HG02884 (cell line): Measurements from ENCODE around the gene PSMC5.

Experiments
- ATAC-seq: cut with Tn5 transposase; IDR thresholded peaks from one replicate; pipeline ENCODE4 v1.9.1; 2021; ENCODE audit warnings: mild to moderate bottlenecking, moderate library complexity; ENCODE audit not compliant: unreplicated experiment

Gene PSMC5

DNA sequence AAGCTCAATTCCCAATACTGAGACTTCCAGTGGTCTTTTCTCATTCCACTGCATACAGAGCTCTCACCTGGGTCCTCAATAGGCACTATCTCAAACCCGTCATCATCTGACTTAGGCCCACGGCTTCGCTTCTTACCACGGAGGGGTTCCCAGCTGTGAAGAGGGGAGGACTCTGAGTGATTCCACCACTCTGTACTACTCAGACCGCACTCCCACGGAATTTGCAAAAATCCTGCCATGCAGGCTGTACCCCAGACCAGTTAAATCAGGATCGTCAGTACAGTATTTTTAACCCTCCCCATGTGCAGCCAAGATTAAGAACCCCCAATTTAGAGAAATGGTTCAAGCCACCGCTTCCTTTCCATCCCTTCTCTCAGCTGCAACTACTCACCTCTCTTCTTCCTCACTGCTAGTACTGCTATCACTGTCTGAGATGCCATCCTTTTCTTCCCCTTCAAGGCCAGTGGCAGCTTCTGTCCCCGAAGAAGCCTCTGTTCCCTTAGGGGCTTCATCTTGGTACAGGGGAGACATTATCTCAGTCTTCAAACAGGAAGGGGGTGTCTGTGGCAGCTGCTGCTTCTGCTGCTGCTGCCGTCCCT lies 6.2 kb upstream of the PSMC5 start:
- ATAC-seq, result no peak

DNA sequence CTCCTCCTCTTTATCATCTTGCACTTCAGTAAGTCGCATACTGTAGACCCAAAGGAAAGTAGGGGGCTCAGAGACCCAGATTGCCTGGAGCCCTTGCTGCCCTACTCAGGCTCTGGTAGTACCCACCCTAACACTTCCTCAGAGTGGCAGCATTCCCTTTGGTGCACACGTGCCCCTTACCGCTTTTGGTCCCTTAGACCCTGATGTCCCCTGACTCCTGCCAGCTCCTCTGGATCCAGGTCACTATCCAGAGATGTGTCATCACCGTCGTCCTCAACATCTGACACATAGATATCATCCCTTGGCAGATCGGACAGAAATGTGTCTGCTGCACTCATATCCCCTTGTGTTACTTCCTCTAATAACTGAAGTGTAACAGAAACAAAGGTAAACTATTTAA lies 5.4 kb upstream of the PSMC5 start:
- no peak for ATAC-seq

DNA sequence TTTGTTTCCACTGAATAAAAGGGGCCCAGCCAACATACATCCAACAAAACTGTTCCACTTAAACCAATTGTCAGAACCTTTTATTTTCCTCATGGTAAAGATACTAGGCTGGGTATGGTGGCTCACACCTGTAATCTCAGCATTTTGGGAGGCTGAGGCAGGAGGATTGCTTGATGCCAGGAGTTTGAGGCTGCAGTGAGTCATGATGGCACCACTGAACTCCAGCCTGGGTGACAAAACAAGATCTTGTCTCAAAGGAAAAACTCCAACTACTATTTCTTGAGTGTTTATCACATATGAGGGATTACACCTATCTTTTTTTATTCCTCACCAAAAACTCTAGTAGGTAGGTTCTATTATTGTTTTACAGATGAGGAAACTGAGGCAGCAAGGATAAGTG lies 4.7 kb upstream of the PSMC5 start:
- ATAC-seq, result no peak

DNA sequence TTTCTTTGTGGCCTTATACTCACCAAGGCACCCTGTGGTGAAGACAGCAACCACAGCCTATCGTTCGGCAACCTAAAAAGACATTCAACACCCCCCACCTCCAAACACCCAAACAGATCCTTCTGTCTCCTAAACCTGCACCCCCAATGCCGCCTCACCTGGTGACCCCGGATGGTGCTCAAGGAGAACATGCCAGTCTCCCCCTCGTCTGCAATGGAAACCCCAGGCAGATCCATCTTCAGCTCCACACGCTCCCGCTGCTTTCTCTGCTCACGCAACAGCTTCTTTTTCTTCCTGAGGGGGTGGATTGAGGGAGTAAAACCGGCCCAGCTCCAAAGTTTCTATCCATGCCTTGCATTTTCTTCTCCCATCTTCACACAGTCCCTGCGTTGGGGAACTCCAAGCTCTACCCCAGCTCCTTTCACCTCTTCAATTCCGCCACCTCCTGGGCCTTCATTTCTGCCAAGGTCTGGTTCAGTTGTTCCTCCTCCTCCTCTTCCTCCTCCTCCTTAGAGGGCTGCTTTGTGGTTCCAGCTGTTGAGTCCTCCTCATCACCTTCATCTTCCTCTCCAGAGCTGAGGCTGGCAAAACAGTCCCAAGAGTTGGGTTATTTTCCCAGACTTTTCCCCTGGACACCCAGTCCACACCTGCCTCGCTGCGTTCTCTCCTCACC lies 3.4 kb upstream of the PSMC5 start:
- no peak for ATAC-seq

DNA sequence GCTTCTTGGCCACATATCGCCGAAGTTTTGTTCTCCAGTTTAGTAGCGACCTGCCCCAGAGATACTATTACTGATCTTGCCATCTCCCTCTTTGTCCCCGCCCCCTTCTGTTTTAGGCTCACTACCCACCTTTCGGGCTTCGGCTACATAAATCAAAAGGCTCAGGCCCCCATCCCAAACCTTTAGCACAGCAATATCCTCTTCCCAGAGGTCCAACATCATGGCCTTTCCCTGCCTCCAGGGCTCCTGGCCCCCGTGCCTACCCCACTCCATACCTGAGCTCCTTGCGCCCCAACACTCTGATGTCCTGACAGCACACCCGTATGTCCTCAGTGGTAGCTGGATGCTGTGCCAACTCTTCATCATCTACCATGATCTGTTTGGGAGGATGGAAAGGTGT lies 2.9 kb upstream of the PSMC5 start:
- ATAC-seq, result no peak

DNA sequence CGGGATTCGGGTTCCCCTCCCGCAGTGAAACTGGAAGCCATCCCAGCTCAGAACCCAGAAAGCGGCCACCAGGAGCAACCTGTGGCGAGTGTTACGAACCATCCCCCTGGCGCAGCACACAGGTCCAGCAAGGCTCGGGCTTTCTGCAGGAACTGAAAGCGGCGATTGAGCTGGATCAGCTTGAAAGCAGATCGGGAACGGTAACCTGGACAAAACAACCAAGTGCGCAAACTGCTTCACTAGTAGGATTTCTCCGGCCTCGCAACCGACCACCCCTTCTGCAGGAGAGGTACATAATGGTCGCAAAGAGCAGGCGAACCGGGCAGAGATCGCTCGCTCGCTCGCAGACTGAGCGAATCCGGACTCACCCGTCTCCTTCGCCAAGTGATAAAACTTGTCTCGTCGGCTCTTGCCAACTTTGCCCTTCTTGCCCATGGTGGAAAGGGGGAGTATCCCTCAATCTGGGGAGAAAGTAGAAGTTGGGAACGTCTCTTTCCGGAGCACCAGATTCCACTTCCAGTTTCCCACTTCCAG lies 696 bp upstream of the PSMC5 start:
- ATAC-seq, result no peak

DNA sequence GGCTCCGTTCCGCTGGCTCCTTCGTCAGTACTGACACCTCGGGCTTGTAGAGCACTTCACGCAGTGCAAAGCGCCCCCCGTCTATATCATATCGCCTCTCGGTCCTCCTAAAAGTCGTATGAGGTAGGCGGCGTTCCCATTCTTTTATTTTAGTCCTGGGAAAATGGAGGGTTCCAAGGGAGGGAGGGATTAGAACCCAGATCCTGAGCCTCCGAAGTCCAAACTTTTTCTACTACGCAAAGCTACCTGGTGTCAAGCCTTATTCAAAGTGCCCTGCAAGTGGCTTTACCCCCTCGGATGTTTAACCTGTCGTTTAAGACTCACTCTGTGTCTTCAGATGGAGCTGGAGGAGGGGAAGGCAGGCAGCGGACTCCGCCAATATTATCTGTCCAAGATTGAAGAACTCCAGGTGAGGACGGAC lies 580 bp downstream of the PSMC5 start:
- ATAC-seq, result no peak

DNA sequence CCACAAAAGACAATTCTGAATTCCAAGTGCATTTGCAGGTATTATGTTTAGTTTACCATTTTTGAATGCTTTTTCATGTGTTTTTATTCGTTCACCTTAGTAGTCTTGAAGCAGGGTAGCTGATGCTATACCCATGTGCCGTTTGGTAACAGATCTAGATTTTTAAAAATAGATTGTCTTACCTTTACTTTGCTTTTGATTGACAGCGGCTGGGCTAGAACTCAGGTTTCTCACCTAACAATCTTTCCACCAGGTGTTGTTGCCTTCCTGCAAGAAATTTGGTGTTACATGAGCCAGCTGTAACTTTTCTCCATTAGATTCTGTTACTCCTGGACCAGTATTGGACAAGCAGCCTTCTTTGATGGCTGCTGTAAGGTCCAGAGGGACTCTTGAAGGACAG lies 1.7 kb downstream of the PSMC5 start:
- no peak for ATAC-seq

DNA sequence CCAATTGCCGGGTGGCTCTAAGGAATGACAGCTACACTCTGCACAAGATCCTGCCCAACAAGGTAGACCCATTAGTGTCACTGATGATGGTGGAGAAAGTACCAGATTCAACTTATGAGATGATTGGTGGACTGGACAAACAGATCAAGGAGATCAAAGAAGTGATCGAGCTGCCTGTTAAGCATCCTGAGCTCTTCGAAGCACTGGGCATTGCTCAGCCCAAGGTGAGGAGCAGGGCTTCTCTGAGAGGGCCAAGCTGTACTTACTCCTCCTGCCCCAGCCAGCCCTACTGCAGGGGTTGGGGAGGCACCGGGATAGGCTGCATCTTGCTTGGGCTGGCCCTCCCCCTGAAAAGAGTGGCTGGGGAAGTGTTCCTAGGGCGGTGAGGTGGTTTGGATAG lies 3.0 kb downstream of the PSMC5 start:
- no peak for ATAC-seq

DNA sequence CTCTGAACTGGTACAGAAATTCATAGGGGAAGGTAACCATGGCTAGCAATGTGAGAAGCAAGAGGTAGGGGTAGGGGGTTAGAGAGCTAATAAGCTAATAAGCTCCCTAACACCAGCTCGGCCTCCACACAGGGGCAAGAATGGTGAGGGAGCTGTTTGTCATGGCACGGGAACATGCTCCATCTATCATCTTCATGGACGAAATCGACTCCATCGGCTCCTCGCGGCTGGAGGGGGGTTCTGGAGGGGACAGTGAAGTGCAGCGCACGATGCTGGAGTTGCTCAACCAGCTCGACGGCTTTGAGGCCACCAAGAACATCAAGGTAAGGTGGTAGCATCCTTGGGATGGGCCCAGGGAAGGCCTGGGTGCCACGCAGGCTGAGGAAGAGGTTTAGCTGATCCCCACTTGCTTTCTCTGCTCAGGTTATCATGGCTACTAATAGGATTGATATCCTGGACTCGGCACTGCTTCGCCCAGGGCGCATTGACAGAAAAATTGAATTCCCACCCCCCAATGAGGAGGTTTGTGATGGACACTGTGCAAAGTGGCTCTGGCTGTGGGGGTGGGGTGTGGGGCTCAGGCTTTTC lies 3.8 kb downstream of the PSMC5 start:
- ATAC-seq, result no peak

DNA sequence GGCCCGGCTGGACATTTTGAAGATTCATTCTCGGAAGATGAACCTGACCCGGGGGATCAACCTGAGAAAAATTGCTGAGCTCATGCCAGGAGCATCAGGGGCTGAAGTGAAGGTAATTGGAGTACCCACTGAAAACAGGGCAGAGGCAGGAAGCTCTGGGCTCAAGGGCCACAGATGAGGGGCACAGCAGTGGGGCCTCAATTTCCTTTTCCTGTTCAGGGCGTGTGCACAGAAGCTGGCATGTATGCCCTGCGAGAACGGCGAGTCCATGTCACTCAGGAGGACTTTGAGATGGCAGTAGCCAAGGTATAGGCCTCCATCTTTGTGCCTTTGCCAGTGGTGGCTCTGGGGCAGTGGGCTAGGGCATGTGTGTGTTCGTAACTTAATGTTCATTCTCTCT lies 4.3 kb downstream of the PSMC5 start:
- no peak for ATAC-seq

DNA sequence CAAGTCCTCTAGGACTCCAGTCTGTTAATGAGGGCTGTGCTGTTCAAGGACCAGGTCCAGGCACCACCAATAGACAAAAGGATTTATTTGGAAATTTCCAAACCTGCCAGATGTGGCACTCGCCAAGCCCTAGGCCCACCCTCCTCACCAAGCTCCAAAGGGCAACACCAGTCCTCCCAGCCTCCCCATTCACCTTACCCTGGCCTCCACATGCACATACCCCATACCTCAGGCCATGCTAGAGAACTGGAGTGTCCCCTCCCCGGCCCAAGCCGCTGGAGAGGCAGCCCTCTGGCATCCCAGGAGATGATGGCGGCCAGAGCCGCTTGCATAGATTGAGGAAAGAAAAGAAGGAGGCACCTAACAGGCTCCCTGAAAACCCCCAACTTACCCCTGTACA lies 4.8 kb downstream of the PSMC5 start:
- ATAC-seq, result no peak

DNA sequence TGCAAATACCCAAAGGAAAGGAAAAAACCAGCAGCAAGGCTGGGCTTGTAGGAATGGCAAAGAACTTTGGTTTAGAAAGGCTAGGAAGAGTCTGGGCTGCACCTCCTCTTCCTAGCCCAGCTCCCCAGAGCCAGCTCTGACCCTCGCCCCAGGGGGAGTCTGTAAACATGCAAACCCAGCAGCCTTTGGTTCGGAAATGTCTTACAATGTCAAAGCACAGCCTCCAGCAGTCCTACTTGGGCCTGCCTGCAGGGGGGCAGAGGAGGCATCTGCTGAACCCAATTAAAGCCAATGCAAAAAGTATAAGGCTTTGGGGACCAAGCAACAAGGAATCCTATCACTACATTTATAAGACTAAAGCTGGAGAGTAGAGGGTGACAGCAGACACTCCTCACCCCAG lies 5.2 kb downstream of the PSMC5 start:
- no peak for ATAC-seq

DNA sequence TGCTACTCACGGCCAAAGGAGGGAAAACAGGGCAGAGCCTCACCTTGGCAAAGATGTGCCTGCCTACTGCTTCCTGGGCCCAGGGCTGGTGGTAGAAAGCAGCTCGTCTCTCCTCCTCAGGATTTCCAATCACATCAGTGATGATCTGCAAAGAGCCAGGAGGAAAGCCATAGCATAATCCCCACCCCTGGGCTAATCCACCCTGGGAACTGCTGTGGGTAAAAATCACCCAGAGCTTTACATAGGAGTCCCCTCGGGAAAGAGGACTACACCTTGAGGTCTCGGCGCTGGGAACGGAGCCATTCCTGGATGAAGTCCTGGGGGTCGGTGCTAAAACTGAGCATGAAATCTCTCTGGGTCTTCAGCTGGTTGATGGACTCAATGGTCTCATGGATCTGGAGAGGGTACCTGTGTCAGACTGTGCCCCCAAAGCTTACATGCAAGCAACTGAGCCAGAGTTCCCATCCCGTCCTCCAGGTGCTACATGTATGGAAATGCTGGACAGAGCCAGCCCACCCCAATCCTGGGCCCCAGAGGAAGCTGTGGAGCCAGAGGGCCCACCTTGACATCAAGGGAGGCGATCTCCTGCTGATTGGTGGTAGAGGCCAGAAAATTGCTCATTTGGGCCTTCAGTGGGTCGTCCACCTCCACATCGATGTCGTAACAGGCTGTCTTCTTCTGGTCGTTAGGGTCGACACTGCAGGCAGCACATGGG lies 6.0 kb downstream of the PSMC5 start:
- ATAC-seq, result no peak

DNA sequence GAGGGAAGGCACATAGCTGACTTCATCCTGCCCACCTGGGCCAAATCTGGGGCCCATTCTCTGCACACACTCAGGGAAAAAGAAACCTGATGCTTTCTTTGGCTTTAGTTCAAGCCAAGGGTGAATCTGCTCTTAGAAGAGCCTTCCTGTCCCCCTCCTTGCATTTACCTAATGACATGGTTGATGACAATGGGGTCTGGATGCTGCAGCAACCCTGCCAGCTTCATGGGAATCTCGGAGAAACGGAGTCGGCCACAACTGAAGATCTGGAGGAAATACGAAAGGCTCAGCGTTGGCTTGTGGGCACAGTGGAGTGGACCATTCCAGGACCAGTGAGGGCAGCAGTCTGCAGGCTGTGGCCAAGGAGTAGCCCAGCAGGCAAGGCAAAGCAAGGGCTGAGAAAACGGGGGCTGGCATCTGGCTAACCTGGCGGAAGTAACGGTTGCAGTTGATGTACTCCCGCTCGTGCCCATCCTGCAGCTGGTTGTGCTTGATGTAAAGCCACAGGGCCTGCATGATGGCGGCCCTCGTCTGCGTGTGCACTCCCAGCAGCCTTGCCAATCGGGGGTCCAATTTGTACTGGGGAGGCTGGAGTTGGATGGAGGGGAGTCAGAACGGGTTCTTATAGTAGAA lies 6.6 kb downstream of the PSMC5 start:
- no peak for ATAC-seq

DNA sequence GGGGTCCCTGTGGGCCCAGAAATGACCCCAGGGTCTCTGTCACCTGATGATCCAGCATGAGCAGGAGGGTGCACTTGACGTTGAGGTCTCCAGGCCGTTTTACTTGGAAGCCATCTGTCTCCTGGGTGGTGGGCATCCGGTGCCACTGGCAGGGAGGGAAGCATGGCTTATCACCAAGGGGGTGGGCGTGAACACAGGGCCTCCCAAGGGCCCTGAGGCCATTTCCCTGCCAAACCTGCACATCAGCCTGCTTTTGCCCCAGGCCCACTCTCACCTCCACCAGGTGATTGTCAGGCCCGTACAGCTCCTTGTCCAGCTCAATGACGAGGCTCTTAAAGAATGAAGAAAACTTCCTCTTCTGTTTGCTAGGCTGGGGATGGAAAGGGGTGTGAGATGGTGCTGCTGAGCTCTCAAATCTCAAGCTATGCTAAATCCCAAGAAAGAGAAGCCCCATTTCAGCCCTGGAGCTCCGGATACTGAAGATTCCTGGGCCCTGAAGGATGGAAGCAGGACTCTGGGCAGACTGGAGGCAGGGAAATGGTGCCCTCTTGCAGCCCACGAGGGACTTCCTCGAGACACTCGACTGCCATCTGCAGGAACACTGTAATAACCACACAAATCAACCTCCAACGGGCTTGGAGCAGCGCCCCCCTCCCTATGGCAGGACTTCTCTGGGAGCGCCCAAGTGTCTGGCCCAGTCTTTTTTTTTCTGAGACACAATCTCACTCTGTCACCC lies 7.4 kb downstream of the PSMC5 start:
- no peak for ATAC-seq

DNA sequence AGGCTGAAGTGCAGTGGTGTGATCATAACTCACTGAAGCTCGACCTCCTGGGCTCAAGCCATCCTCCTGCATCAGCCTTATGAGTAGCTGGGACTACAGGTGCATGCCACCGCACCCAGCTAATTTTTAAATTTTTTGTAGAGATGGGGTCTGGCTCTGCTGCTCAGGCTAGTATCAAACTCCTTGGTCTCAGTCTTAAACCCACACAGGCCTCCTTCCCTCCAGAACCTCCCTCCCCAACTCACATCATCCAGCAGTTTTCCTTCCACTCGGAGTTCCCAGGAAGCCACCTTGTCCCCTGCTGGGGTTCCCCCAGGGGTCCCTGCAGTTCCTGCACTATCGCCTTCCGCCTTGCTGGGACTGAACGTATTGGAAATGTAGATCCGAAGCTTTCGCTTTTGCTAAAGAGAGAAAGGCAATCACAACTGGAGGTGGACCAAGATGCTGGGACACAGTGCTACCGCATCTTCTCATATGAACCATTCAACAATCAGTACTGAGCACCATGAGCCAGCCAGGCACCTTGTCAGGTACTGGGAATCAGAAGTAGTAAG lies 8.0 kb downstream of the PSMC5 start:
- ATAC-seq, result no peak

DNA sequence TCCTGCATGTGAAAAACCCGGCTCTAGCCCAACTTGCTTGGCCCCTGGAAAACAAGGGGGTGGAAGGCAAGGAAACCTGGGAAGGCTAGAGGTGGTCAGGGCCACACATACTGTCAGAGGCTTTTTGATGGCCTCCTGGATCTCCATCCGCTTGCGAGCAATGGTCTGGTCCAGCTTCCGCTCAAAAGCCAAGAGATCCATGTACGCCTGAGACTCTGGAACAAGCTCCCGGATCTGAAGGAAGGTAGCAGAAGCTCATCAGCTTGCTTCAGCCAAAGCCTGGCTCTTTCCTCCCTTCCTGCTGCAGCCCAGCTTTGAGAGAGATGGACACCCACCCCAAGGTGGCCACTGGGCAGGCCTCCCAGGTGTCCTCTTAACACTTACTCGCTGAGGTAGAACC lies 9.6 kb downstream of the PSMC5 start:
- no peak for ATAC-seq

DNA sequence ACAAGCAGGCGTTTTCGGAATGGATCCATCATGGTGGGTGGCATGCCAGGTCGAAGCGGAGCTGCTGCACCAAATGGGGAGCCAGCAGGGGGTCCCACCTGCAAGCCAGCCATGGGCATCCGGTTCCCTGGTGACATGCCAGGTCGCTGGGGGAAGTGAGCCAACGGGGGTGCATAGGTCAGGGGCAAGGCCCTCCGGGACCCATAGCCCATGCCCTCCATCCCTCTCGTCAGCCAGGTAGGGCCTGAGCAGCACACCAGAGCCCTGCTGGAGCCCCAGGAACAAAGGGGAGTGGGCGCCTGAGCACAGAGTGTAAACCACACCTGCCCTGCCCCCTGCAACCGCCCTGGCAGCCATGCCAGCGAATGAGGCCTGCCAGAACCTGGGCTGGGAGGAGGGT lies 10.2 kb downstream of the PSMC5 start:
- no peak for ATAC-seq

DNA sequence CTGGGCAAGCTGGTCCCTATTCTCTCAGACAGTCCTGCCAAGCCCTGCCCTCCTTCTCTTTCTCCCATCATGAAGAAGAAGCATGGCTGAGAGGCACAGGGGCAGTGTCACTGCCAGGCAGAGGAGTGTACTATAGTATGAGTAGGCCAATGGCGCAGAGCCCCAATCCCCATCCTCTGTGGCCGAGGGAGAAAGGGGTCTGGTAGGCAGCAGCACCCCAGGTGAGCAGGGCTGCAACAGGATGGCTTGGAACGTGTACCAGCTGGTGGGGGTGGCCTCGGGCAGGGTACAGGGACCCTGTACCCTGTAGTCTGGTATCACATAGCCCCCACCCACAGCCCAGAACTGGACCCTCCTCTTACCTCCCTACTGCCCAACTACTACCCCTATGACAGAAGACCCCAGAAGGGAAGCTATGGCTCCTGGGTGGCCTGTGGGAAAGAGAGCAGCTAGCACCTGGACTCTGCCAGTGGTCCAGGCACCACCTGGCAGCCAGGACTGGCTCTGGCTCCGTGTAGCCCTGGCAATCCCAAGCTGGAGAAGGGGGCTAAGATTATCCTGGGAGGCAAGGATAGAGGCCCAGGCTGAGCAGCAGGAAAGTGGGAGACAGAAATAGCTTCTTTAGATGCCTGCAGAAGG lies 10.8 kb downstream of the PSMC5 start:
- ATAC-seq, result no peak
